ENCODE data around the gene TTI1. TPM values are rescaled to one million over a fixed set of nuclear protein-coding genes. Genes with fewer than 3 reads are reported as not detected.

The TTI1 gene
- polyA plus RNA-seq, 1 of the 3 experiments (the other 2 are of a cell fraction), result 15.6 TPM

DNA sequence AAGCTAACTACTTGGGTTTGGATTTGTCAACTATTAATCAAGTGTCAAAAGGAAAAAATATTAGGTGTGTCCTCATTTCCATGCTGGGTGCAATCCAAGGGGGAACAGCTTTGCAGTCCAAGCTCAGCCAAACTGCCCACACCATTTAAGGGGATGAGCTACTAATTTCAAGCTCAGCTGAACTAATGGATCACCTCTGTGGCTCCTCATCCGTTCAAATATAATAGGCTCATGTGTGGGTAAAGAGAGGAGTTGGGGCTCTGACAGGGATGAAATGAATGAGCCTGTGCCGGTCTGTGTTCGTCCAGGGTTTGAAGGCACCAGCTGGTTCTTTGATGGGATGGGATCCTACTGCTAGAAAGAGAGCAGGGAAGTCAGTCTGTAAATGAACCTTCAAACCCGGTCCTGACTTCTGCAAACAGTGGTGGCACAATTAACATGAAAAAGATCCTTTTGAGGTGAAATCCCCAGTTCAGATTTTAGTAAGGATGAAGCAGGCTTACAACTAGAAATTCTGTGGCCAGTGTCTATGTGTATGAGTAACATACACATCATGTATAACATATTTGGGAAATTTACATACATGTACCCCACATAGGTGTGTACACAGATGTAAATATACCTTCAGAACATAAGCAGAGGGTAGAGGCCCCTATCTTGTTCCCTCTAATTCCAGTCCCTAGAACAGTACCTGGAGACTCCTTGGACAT, 41.9 kb downstream of the TTI1 start:
- H3K9me3 ChIP-seq, result no peaks in the 10 kb centered on the region
- 81% methylated on average over 4 of the region's 4 CpGs for WGBS (ENCODE audit: low lambda C conversion rate)
- H3K36me3 ChIP-seq (replicated peaks in 1 of 2; ENCODE audit: control insufficient read depth in 1 of 2, insufficient read depth in 2 of 2, low read length in 1 of 2), result peaks cover 21 to 38% of the 10 kb centered on the region in 2 experiments
- H4K20me1 ChIP-seq (ENCODE audit: insufficient read depth), result no peaks in the 10 kb centered on the region
- H3K79me2 ChIP-seq (ENCODE audit: insufficient read depth), result no peaks in the 10 kb centered on the region
- H3K9ac ChIP-seq, result no peak overlapping the region
- ChIA-PET POLR2A (interaction anchor here (0.5 to 1.5 kb wide), 5 partner anchors 19 to 111 kb away, joined by 3 to 4 read pairs (median 3); partner anchors contain the start of genes RPRD1B and TTI1), CTCF (interaction anchor here (0.5 to 5.6 kb wide), 20 partner anchors 11 to 426 kb away, joined by 3 to 65 read pairs (median 4); partner anchors contain the start of genes RPRD1B, TTI1 and VSTM2L)
- no peak overlapping the region for H2AFZ ChIP-seq (ENCODE audit: low read depth)
- no peaks in the 10 kb centered on the region for H3K27me3 ChIP-seq (ENCODE audit: insufficient read depth)
- no peaks in the 10 kb centered on the region for H3K9me2 ChIP-seq
- no peak overlapping the region for H3K4me2 ChIP-seq
- DNase-seq, result no peak
- H3K27ac ChIP-seq (ENCODE audit: low read depth in 2 of 2, low read length in 1 of 2), result peak overlapping the region in 1 of 2 experiments; percentile 91; a peak in 2 of 4 replicates
- TF ChIP-seq FOXJ3 (CRISPR knock-in tag; IDR thresholded peaks at IDR 0.05), result 0 out of 2 replicates have a peak, but pooled peaks have one; percentile 7
- TF ChIP-seq GABPA (IDR thresholded peaks at IDR 0.05; ENCODE audit: low read depth), result no peak
- no peak overlapping the region for H3K4me3 ChIP-seq (ENCODE audit: low read depth in 2 of 2, low read length in 1 of 2)
- H3K4me1 ChIP-seq (ENCODE audit: control insufficient read depth in 1 of 2, insufficient read depth in 2 of 2, low read depth in 1 of 2, low read length in 1 of 2), result peaks cover 4 to 67% of the 10 kb centered on the region in 2 experiments; a peak in 3 of 4 replicates
- no peaks in the 10 kb centered on the region for H3F3A ChIP-seq (replicated peaks; ENCODE audit: insufficient read depth)

DNA sequence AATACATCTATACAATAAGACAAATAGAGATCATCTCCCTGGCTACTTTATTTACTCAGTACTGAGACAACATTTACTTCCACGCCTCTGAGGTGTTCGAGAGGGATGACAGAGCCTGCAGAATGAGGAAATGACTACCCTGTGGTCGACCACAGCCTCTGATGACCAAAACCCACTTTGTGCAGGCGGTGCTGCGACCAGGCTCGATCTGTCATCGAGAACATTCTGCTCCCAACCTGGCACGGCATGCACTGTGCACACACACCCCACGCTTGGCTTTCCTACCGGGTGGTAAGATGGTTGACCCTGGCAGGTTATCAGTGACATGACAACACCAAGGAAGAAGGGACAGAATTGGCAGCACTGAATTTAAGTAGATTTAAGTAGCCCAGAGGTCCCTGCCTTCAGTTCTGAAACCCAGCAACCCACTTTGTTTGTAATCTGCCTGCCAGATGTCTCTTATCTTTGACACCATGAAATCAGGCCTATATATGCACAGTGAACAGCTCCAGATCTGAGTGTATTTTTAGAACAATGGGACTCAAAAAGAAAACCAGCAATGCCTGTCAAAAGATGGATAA, 42.6 kb downstream of the TTI1 start:
- Histone ChIP-seq H3K4me3 (ENCODE audit: low read depth in 2 of 2, low read length in 1 of 2) (no peak overlapping the region), H3K27me3 (ENCODE audit: insufficient read depth) (no peaks in the 10 kb centered on the region), H3K27ac (ENCODE audit: low read depth in 2 of 2, low read length in 1 of 2) (peak overlapping the region in 1 of 2 experiments; percentile 91; a peak in 2 of 4 replicates), H3K9ac (no peak overlapping the region), H3K9me3 (no peaks in the 10 kb centered on the region), H3K4me1 (ENCODE audit: control insufficient read depth in 1 of 2, insufficient read depth in 2 of 2, low read depth in 1 of 2, low read length in 1 of 2) (peaks cover 4 to 72% of the 10 kb centered on the region in 2 experiments; a peak in 3 of 4 replicates), H2AFZ (ENCODE audit: low read depth) (no peak overlapping the region), H3K79me2 (ENCODE audit: insufficient read depth) (no peaks in the 10 kb centered on the region), H3K36me3 (replicated peaks in 1 of 2; ENCODE audit: control insufficient read depth in 1 of 2, insufficient read depth in 2 of 2, low read length in 1 of 2) (peaks cover 14 to 33% of the 10 kb centered on the region in 2 experiments), H3K4me2 (no peak overlapping the region), H3K9me2 (no peaks in the 10 kb centered on the region), H3F3A (replicated peaks; ENCODE audit: insufficient read depth) (no peaks in the 10 kb centered on the region), H4K20me1 (ENCODE audit: insufficient read depth) (no peaks in the 10 kb centered on the region)
- POLR2A ChIA-PET, result interaction anchor here (0.8 to 1.5 kb wide), 2 partner anchors 42 to 110 kb away, joined by 3 read pairs; partner anchors contain the start of genes RPRD1B and TTI1
- CTCF ChIA-PET, result interaction anchor here (0.5 to 5.6 kb wide), 13 partner anchors 11 to 425 kb away, joined by 3 to 65 read pairs (median 5); partner anchors contain the start of genes RPRD1B, TTI1 and VSTM2L
- DNase-seq, result peak; percentile 67
- 43% methylated on average over 10 of the region's 10 CpGs for WGBS (ENCODE audit: low lambda C conversion rate)
- TF ChIP-seq RFX5 (IDR thresholded peaks at IDR 0.05; ENCODE audit: low read length) (no peak), FOXM1 (IDR thresholded peaks at IDR 0.05; ENCODE audit: low read depth) (no peak), IRF3 (IDR thresholded peaks at IDR 0.05; ENCODE audit: low read depth, low read length) (no peak), TCF12 (IDR thresholded peaks at IDR 0.05) (peak; percentile 76), RAD21 (IDR thresholded peaks at IDR 0.05; ENCODE audit: low read length) (no peak), NRF1 (IDR thresholded peaks at IDR 0.05; ENCODE audit: low read depth, low read length) (no peak), EP300 (IDR thresholded peaks at IDR 0.05; ENCODE audit: borderline replicate concordance in 1 of 2, low read depth in 1 of 2, low read length in 1 of 2) (peak in 1 of 2 experiments; percentile 92; a peak in 2 of 4 replicates), SIN3A (IDR thresholded peaks at IDR 0.05; ENCODE audit: borderline replicate concordance, low read depth, low read length) (no peak), NFIC (IDR thresholded peaks at IDR 0.05; ENCODE audit: borderline replicate concordance) (no peak), POLR2AphosphoS5 (IDR thresholded peaks at IDR 0.05; ENCODE audit: low read depth, low read length) (peak; percentile 31; the same call in 1 of the 2 replicates), ZBTB33 (IDR thresholded peaks at IDR 0.05; ENCODE audit: borderline replicate concordance, low read depth) (no peak), EZH2phosphoT487 (IDR thresholded peaks at IDR 0.05; ENCODE audit: borderline replicate concordance, low read depth) (no peak), TAF1 (IDR thresholded peaks at IDR 0.05; ENCODE audit: borderline replicate concordance, low read depth, low read length) (no peak), USF2 (IDR thresholded peaks at IDR 0.05; ENCODE audit: borderline replicate concordance, low read depth, low read length) (no peak), RXRA (IDR thresholded peaks at IDR 0.05; ENCODE audit: borderline replicate concordance, low read depth) (no peak), FOXJ3 (CRISPR knock-in tag; IDR thresholded peaks at IDR 0.05) (peak; percentile 93), CHD2 (IDR thresholded peaks at IDR 0.05; ENCODE audit: low read length, partially characterized antibody) (peak; percentile 73)
- TF ChIP-seq, protein P1, sequence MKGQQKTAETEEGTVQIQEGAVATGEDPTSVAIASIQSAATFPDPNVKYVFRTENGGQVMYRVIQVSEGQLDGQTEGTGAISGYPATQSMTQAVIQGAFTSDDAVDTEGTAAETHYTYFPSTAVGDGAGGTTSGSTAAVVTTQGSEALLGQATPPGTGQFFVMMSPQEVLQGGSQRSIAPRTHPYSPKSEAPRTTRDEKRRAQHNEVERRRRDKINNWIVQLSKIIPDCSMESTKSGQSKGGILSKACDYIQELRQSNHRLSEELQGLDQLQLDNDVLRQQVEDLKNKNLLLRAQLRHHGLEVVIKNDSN (IDR thresholded peaks at IDR 0.05; ENCODE audit: borderline replicate concordance, low read depth), result no peak
